Loucy (cell line): Measurements from ENCODE around the gene ERP44.

ENCODE experiments used
- H2AFZ ChIP-seq: fragments of 200-600 bp; sonication (generic); 2 replicates; pipeline ENCODE4 v1.6.0; 2016; ENCODE audit warnings: antibody characterized with exemption, mild to moderate bottlenecking, low read length, moderate library complexity
- H3F3A ChIP-seq: fragments of 200-600 bp; 2 replicates; pipeline ENCODE4 v1.6.0; 2016; ENCODE audit warnings: antibody characterized with exemption, low read depth, mild to moderate bottlenecking
- H3K27me3 ChIP-seq: fragments of 200-600 bp; sonication (generic); 2 replicates; pipeline ENCODE4 v1.6.1; 2014; ENCODE audit warnings: low read length, mild to moderate bottlenecking; ENCODE audit not compliant: insufficient read depth, poor library complexity, severe bottlenecking
- H3K36me3 ChIP-seq: fragments of 200-600 bp; sonication (generic); 2 replicates; pipeline ENCODE4 v1.6.1; 2016; ENCODE audit warnings: low read length; ENCODE audit not compliant: insufficient read depth
- H3K4me1 ChIP-seq: fragments of 200-600 bp; sonication (generic); 2 replicates; pipeline ENCODE4 v1.5.1; 2014; ENCODE audit warnings: low read length, mild to moderate bottlenecking; ENCODE audit not compliant: insufficient read depth, poor library complexity, severe bottlenecking
- H3K4me2 ChIP-seq: fragments of 200-600 bp; sonication (generic); 2 replicates; pipeline ENCODE4 v1.6.0; 2014; ENCODE audit warnings: antibody characterized with exemption, low read length, low read depth, mild to moderate bottlenecking; ENCODE audit not compliant: poor library complexity, severe bottlenecking
- H3K4me3 ChIP-seq: fragments of 200-600 bp; sonication (generic); 2 replicates; pipeline ENCODE4 v1.5.1; 2014; ENCODE audit warnings: low read length, mild to moderate bottlenecking, mixed read lengths; ENCODE audit not compliant: poor library complexity, severe bottlenecking
- H3K79me2 ChIP-seq: fragments of 200-600 bp; sonication (generic); 2 replicates; pipeline ENCODE4 v1.6.1; 2014; ENCODE audit warnings: low read length; ENCODE audit not compliant: insufficient read depth
- H3K9ac ChIP-seq: fragments of 200-600 bp; sonication (generic); 2 replicates; pipeline ENCODE4 v1.6.0; 2014; ENCODE audit warnings: mild to moderate bottlenecking, low read depth, low read length, moderate library complexity; ENCODE audit not compliant: poor library complexity, severe bottlenecking
- H3K9me2 ChIP-seq: fragments of 200-600 bp; sonication (generic); replicated peaks from 2 replicates; pipeline ENCODE4 v1.6.1; 2016; ENCODE audit warnings: low read depth, low read length, mixed read lengths
- H3K9me3 ChIP-seq: fragments of 200-600 bp; sonication (generic); 2 replicates; pipeline ENCODE4 v1.6.1; 2014; ENCODE audit warnings: mild to moderate bottlenecking, antibody characterized with exemption, low read length, low read depth; ENCODE audit not compliant: insufficient read depth
- H4K20me1 ChIP-seq: fragments of 200-600 bp; sonication (generic); 2 replicates; pipeline ENCODE4 v1.6.0; 2014; ENCODE audit warnings: antibody characterized with exemption, low read length, mild to moderate bottlenecking; ENCODE audit not compliant: insufficient read depth, poor library complexity, severe bottlenecking
- CTCF ChIP-seq: fragments of 200-600 bp; sonication (generic); conservative IDR thresholded peaks from 2 replicates; pipeline ENCODE4 v1.5.1; 2014; ENCODE audit warnings: mild to moderate bottlenecking, antibody characterized with exemption, low read length
- EZH2phosphoT487 ChIP-seq: fragments of 200-600 bp; IDR thresholded peaks from 2 replicates; pipeline ENCODE4 v1.6.1; 2018; ENCODE audit warnings: antibody characterized with exemption, mild to moderate bottlenecking, moderate library complexity, borderline replicate concordance

Gene ERP44

GRCh38 chr9:99948896-99949295 lies 149.9 kb downstream of the ERP44 start:
- H3K4me3 ChIP-seq: no peak overlapping the region
- no peak overlapping the region for H3K4me2 ChIP-seq
- 0 out of 2 replicates have a peak, but pooled peaks cover 4% of the 10 kb centered on the region for H3K9me3 ChIP-seq
- peaks cover 4% of the 10 kb centered on the region for H3K4me1 ChIP-seq
- no peak for TF ChIP-seq EZH2phosphoT487
- no peak for TF ChIP-seq CTCF
- no peaks in the 10 kb centered on the region for H4K20me1 ChIP-seq
- H3K9me2 ChIP-seq: no peaks in the 10 kb centered on the region
- no peaks in the 10 kb centered on the region for H3F3A ChIP-seq
- no peak overlapping the region for H2AFZ ChIP-seq
- no peak overlapping the region for H3K9ac ChIP-seq
- H3K27me3 ChIP-seq: no peaks in the 10 kb centered on the region
- 0 out of 2 replicates have a peak, but pooled peaks cover 4% of the 10 kb centered on the region for H3K79me2 ChIP-seq
- H3K36me3 ChIP-seq: peaks cover 12% of the 10 kb centered on the region

- Histone ChIP-seq H3K9ac (no peak overlapping the region), H3K36me3 (peaks cover 12% of the 10 kb centered on the region), H3K79me2 (0 out of 2 replicates have a peak, but pooled peaks cover 4% of the 10 kb centered on the region), H3K9me2 (no peaks in the 10 kb centered on the region), H3K27me3 (no peaks in the 10 kb centered on the region), H3K4me2 (no peak overlapping the region), H3K9me3 (0 out of 2 replicates have a peak, but pooled peaks cover 4% of the 10 kb centered on the region), H3K4me3 (no peak overlapping the region), H4K20me1 (no peaks in the 10 kb centered on the region), H3F3A (no peaks in the 10 kb centered on the region), H3K4me1 (peaks cover 4% of the 10 kb centered on the region), H2AFZ (no peak overlapping the region)
- TF ChIP-seq EZH2phosphoT487 (no peak), CTCF (no peak)
Measured at GRCh38 chr9:99948482-99948881, 150.3 kb downstream of the ERP44 start.

GRCh38 chr9:99947395-99947794 lies 151.4 kb downstream of the ERP44 start:
- H3K36me3 ChIP-seq: peaks cover 12% of the 10 kb centered on the region; the same call in 1 of the 2 replicates
- no peak for TF ChIP-seq CTCF
- no peak for TF ChIP-seq EZH2phosphoT487

More at GRCh38 chr9:99947395-99947794, 151.4 kb downstream of the ERP44 start:
- Histone ChIP-seq H3K9me2 (no peaks in the 10 kb centered on the region), H3F3A (no peaks in the 10 kb centered on the region), H3K27me3 (no peaks in the 10 kb centered on the region), H3K4me3 (no peak overlapping the region), H3K9me3 (0 out of 2 replicates have a peak, but pooled peaks cover 4% of the 10 kb centered on the region), H3K79me2 (0 out of 2 replicates have a peak, but pooled peaks cover 4% of the 10 kb centered on the region), H3K9ac (no peak overlapping the region), H2AFZ (no peak overlapping the region), H4K20me1 (no peaks in the 10 kb centered on the region), H3K4me2 (no peak overlapping the region), H3K4me1 (peaks cover 4% of the 10 kb centered on the region)
